ENCODE data around the gene RAB11FIP4. TPM values are rescaled to one million over a fixed set of nuclear protein-coding genes. Genes with fewer than 3 reads are reported as not detected.

RAB11FIP4 gene
- total and polyA plus RNA-seq, 2 of the 8 experiments (the other 6 are each of a cell fraction or from before 2014, with no cell fraction given): 21.7 to 53.2 TPM

- ChIA-PET POLR2A (ENCODE audit: partially characterized antibody) (no interaction called here), CTCF (ENCODE audit: partially characterized antibody) (no interaction called here)
- Histone ChIP-seq H2BK12ac (ENCODE audit: low read depth, low read length) (no peak overlapping the region), H3K18ac (ENCODE audit: extremely low read depth, low read length) (no peak overlapping the region), H3K4me1 (replicated peaks in 1 of 4; ENCODE audit: control insufficient read depth in 3 of 4, insufficient read depth in 4 of 4, low read length in 3 of 4) (no peaks in the 10 kb centered on the region), H3K4me2 (ENCODE audit: insufficient read depth in 1 of 2, low read depth in 2 of 2, low read length in 2 of 2) (no peak overlapping the region), H2BK20ac (ENCODE audit: low read length) (no peak overlapping the region), H3K36me3 (ENCODE audit: control insufficient read depth in 2 of 4, insufficient read depth in 4 of 4, low read length in 3 of 4) (peaks cover 2 to 17% (median 6%) of the 10 kb centered on the region in 4 experiments; a peak in 4 of 8 replicates), H3K4ac (replicated peaks; ENCODE audit: insufficient read length, low read depth, low read length) (no peak overlapping the region), H3K56ac (replicated peaks; ENCODE audit: insufficient read length, low read depth, low read length) (no peak overlapping the region), H3K9ac (replicated peaks in 1 of 4; ENCODE audit: extremely low read depth in 1 of 4, low read depth in 3 of 4, low read length in 3 of 4) (no peak overlapping the region), H4K8ac (ENCODE audit: extremely low read depth, insufficient read depth, low read length) (no peak overlapping the region), H3K79me2 (ENCODE audit: control insufficient read depth in 1 of 2, insufficient read depth in 2 of 2, low read length in 2 of 2) (no peaks in the 10 kb centered on the region), H2AFZ (ENCODE audit: low read length) (no peak overlapping the region), H3K27ac (ENCODE audit: low read depth, low read length) (no peak overlapping the region), H3K4me3 (ENCODE audit: extremely low read depth in 1 of 4, insufficient read depth in 2 of 4, low read depth in 3 of 4, low read length in 4 of 4) (no peak overlapping the region), H3K14ac (ENCODE audit: insufficient read length) (no peak overlapping the region), H2BK15ac (ENCODE audit: low read length) (no peak overlapping the region), H4K91ac (replicated peaks; ENCODE audit: insufficient read length, low read length) (no peak overlapping the region), H2BK5ac (ENCODE audit: low read depth, low read length) (no peak overlapping the region), H2AK5ac (ENCODE audit: low read depth, low read length) (no peak overlapping the region), H3K27me3 (replicated peaks in 1 of 4; ENCODE audit: control insufficient read depth in 3 of 4, extremely low read depth in 1 of 4, insufficient read depth in 3 of 4, low read length in 3 of 4) (no peaks in the 10 kb centered on the region), H4K20me1 (replicated peaks in 1 of 2; ENCODE audit: control insufficient read depth in 1 of 2, insufficient read depth in 2 of 2, low read length in 2 of 2) (no peaks in the 10 kb centered on the region), H2BK120ac (replicated peaks; ENCODE audit: low read depth, low read length) (no peak overlapping the region), H3K79me1 (ENCODE audit: low read depth, low read length) (no peaks in the 10 kb centered on the region), H4K5ac (ENCODE audit: insufficient read length, low read depth, low read length) (no peak overlapping the region), H3K9me3 (ENCODE audit: insufficient read depth in 2 of 2, low read depth in 1 of 2, low read length in 1 of 2) (no peaks in the 10 kb centered on the region), H3K23ac (ENCODE audit: insufficient read length) (no peak overlapping the region), H3K23me2 (ENCODE audit: low read depth, low read length) (no peaks in the 10 kb centered on the region; the same call in 1 of the 2 replicates)
- DNase-seq (ENCODE audit: low read depth in 1 of 2, low spot score in 2 of 2) (no peak), FAIRE-seq (no peak)
- no peak for TF ChIP-seq MAX (IDR thresholded peaks at IDR 0.05)
- no peak for TF ChIP-seq ATF3 (IDR thresholded peaks at IDR 0.05; ENCODE audit: insufficient read depth, low read depth, low read length)
- TF ChIP-seq POU5F1 (IDR thresholded peaks at IDR 0.05; ENCODE audit: low read depth, low read length): no peak
- TF ChIP-seq ATF2 (IDR thresholded peaks at IDR 0.05; ENCODE audit: low read length): no peak
- no peak for TF ChIP-seq BCL11A (IDR thresholded peaks at IDR 0.05; ENCODE audit: low read depth in 2 of 2, low read length in 2 of 2)
- TF ChIP-seq CBX5 (IDR thresholded peaks at IDR 0.05; ENCODE audit: low read depth, low read length): no peak
- TF ChIP-seq CREB1 (IDR thresholded peaks at IDR 0.05): no peak
- no peak for TF ChIP-seq HDAC2 (IDR thresholded peaks at IDR 0.05; ENCODE audit: borderline replicate concordance in 1 of 2, low read depth in 2 of 2, low read length in 2 of 2)
- TF ChIP-seq SRF (IDR thresholded peaks at IDR 0.05; ENCODE audit: low read depth, low read length): no peak
- TF ChIP-seq RAD21 (IDR thresholded peaks at IDR 0.05 in 1 of 2, conservative IDR thresholded peaks at IDR 0.05 in 1 of 2; ENCODE audit: low read depth in 2 of 2, low read length in 2 of 2): no peak
- no peak for TF ChIP-seq MAFK (IDR thresholded peaks at IDR 0.05; ENCODE audit: low read depth, low read length)
- no peak for TF ChIP-seq YY1 (IDR thresholded peaks at IDR 0.05; ENCODE audit: low read depth, low read length)
- TF ChIP-seq TAF1 (IDR thresholded peaks at IDR 0.05; ENCODE audit: low read depth, low read length): no peak
Measured at GRCh38 chr17:31349454-31349853, 42.0 kb upstream of the RAB11FIP4 start.
